HepG2 (cell line): ENCODE data around the gene FHL1. TPM values are rescaled to one million over a fixed set of nuclear protein-coding genes. Genes with fewer than 3 reads are reported as not detected.

Experiments
- ATAC-seq: fragments of 200-7000 bp; cut with Tn5 transposase; 3 replicates; pipeline ENCODE4 v1.9.1; 2020; ENCODE audit warnings: mild to moderate bottlenecking, moderate library complexity
- BruUV-seq: library from RNA; stranded (reverse); fragments of 400-500 nt; replicated peaks from 2 replicates; lab custom pipeline; 2021; lab: Mats Ljungman, UMichigan
- CTCF ChIA-PET: fragments of 300-600 bp; formaldehyde crosslinking; extraction: SDS; loops from one replicate; lab custom pipeline; 2021; ENCODE audit warnings: low total read pairs, inconsistent platforms, low intra/inter-chr PET ratio; lab: Yijun Ruan, JAX
- POLR2A ChIA-PET: fragments of 350-600 bp; sonication (Branson Sonifier 250); formaldehyde crosslinking; loops from one replicate; lab custom pipeline; 2020; ENCODE audit warnings: antibody characterized with exemption, inconsistent platforms; lab: Yijun Ruan, JAX
- DNase-seq: peaks from one replicate; pipeline ENCODE4 v3.0.0-alpha.2; 2015; ENCODE audit warnings: low spot score
- FAIRE-seq: peaks from 3 replicates; lab custom pipeline; 2011; peaks lifted over from hg19 to GRCh38; lab: Jason Lieb, UNC
- H2AFZ ChIP-seq: one replicate; pipeline ENCODE4 v1.6.1; 2011; ENCODE audit warnings: low read length, inconsistent platforms
- H3K27ac ChIP-seq: fragments of 300-600 bp; 3 replicates; pipeline ENCODE4 v1.8.0; 2011; ENCODE audit warnings: mixed run types, mild to moderate bottlenecking, mixed read lengths, low read length, inconsistent platforms; ENCODE audit not compliant: insufficient read depth; ENCODE audit errors: extremely low read length
- H3K27me3 ChIP-seq, 2 experiments: fragments of 200-600 bp in 1 of 2; 2 replicates in 1 of 2; 3 replicates in 1 of 2; pipeline versions ENCODE4 v1.6.0 to v1.8.0; 2011; ENCODE audit warnings: low read length in 2 of 2, mild to moderate bottlenecking in 2 of 2, moderate library complexity in 2 of 2, inconsistent platforms in 1 of 2; ENCODE audit not compliant: insufficient read depth in 2 of 2, control insufficient read depth in 1 of 2
- H3K36me3 ChIP-seq, 2 experiments: fragments of 200-600 bp in 1 of 2; replicated peaks in 1 of 2; 2 replicates in 1 of 2; 3 replicates in 1 of 2; pipeline versions ENCODE4 v1.5.1 to v1.8.0; 2011; ENCODE audit warnings: low read length in 2 of 2, inconsistent platforms in 1 of 2; ENCODE audit not compliant: insufficient read depth in 2 of 2, control insufficient read depth in 1 of 2
- H3K4me1 ChIP-seq: 2 replicates; pipeline ENCODE4 v1.5.1; 2012; ENCODE audit warnings: low read length, inconsistent platforms; ENCODE audit not compliant: insufficient read depth
- H3K4me2 ChIP-seq: 2 replicates; pipeline ENCODE4 v1.6.0; 2011; ENCODE audit warnings: low read depth, low read length, inconsistent platforms
- H3K4me3 ChIP-seq, 3 experiments: fragments of 200-600 bp in 1 of 3; sonication (generic), shearing (Covaris generic) in 1 of 3; replicated peaks in 1 of 3; 2 replicates each; pipeline ENCODE4 v1.5.1; 2011 to 2016; ENCODE audit warnings: low read length in 3 of 3, inconsistent platforms in 2 of 3, low read depth in 2 of 3, mild to moderate bottlenecking in 2 of 3, control low read depth in 1 of 3, mixed read lengths in 1 of 3; ENCODE audit not compliant: insufficient read depth in 1 of 3
- H3K79me2 ChIP-seq: one replicate; pipeline ENCODE4 v1.6.1; 2011; ENCODE audit warnings: low read length, inconsistent platforms; ENCODE audit not compliant: insufficient read depth
- H3K9ac ChIP-seq: 2 replicates; pipeline ENCODE4 v1.6.0; 2011; ENCODE audit warnings: mild to moderate bottlenecking, low read depth, low read length, inconsistent platforms; ENCODE audit not compliant: insufficient read depth
- H3K9me3 ChIP-seq: 2 replicates; pipeline ENCODE4 v1.5.1; 2012; ENCODE audit warnings: mild to moderate bottlenecking, low read length
- H4K20me1 ChIP-seq: 2 replicates; pipeline ENCODE4 v1.6.0; 2011; ENCODE audit warnings: inconsistent platforms, mild to moderate bottlenecking, low read length, moderate library complexity; ENCODE audit not compliant: insufficient read depth
- CBX2 ChIP-seq, 2 experiments: fragments of 200-600 bp in 1 of 2; sonication (generic); formaldehyde crosslinking in 1 of 2; IDR thresholded peaks; 2 replicates each; pipeline versions ENCODE4 v1.7.0 to v1.8.1; 2018 to 2022; ENCODE audit warnings: low read depth in 2 of 2, low read length in 1 of 2, mild to moderate bottlenecking in 1 of 2, missing genetic modification reagents in 1 of 2
- HIVEP1 ChIP-seq: sonication (generic); formaldehyde crosslinking; IDR thresholded peaks from 2 replicates; pipeline ENCODE4 v1.4.0; 2020; ENCODE audit warnings: mild to moderate bottlenecking, missing genetic modification reagents
- HMG20A ChIP-seq: IDR thresholded peaks from 2 replicates; pipeline ENCODE4 v1.6.1; 2016; ENCODE audit warnings: borderline replicate concordance
- MAFG ChIP-seq: sonication (generic); formaldehyde crosslinking; IDR thresholded peaks from 2 replicates; pipeline ENCODE4 v1.5.1; 2020; ENCODE audit warnings: mild to moderate bottlenecking, missing genetic modification reagents
- PHF8 ChIP-seq: sonication (generic); formaldehyde crosslinking; IDR thresholded peaks from 2 replicates; pipeline ENCODE4 v1.5.0; 2020; ENCODE audit warnings: missing genetic modification reagents
- RFXANK ChIP-seq: IDR thresholded peaks from 2 replicates; pipeline ENCODE4 v1.6.1; 2016
- ZBTB38 ChIP-seq: sonication (generic); formaldehyde crosslinking; IDR thresholded peaks from 2 replicates; pipeline ENCODE4 v1.5.1; 2020; ENCODE audit warnings: mild to moderate bottlenecking, missing genetic modification reagents
- ZC3H4 ChIP-seq: sonication (generic); formaldehyde crosslinking; IDR thresholded peaks from 2 replicates; pipeline ENCODE4 v1.4.0; 2020; ENCODE audit warnings: missing genetic modification reagents, borderline replicate concordance
- ZFAT ChIP-seq: sonication (generic); formaldehyde crosslinking; conservative IDR thresholded peaks from 2 replicates; pipeline ENCODE4 v1.8.1; 2023; ENCODE audit warnings: missing genetic modification reagents, inconsistent platforms
- ZNF12 ChIP-seq: sonication (generic); formaldehyde crosslinking; IDR thresholded peaks from 2 replicates; pipeline ENCODE4 v1.5.0; 2020; ENCODE audit warnings: missing genetic modification reagents
- ZNF615 ChIP-seq: sonication (generic); formaldehyde crosslinking; IDR thresholded peaks from 2 replicates; pipeline ENCODE4 v1.5.0; 2020; ENCODE audit warnings: mild to moderate bottlenecking, missing genetic modification reagents, borderline replicate concordance
- ZNF850 ChIP-seq: sonication (generic); formaldehyde crosslinking; conservative IDR thresholded peaks from 2 replicates; pipeline ENCODE4 v1.9.0; 2021; ENCODE audit warnings: mild to moderate bottlenecking, missing genetic modification reagents
- ZSCAN22 ChIP-seq: sonication (generic); formaldehyde crosslinking; IDR thresholded peaks from 2 replicates; pipeline ENCODE4 v1.4.0; 2020; ENCODE audit warnings: mild to moderate bottlenecking, missing genetic modification reagents
- WGBS: methylation state at CpG from one replicate; pipeline ENCODE4 v1.1.6; 2017; ENCODE audit warnings: low lambda C conversion rate; 5-methylcytosine and 5-hydroxymethylcytosine counted together
- in situ Hi-C: cut with HindIII; loops from 2 replicates; pipeline ENCODE4 v1.10.0; 2017; ENCODE audit warnings: low pct_unique_long_range_greater_than_20kb; ENCODE audit not compliant: extremely low pct_ligation_motif_present
- intact Hi-C: fragments of 100-400 bp; cut with micrococcal nuclease; formaldehyde crosslinking; loops from one replicate; pipeline ENCODE4 v1.10.0; 2022; ENCODE audit not compliant: unreplicated experiment
- polyA plus RNA-seq, 8 experiments: library from polyadenylated mRNA; depleted of rRNA in 3 of 8; stranded (reverse) in 7 of 8; unstranded in 1 of 8; fragments of >200 nt; fragmentation: Illumina TruSeq in 4 of 8; extraction: Trizol in 4 of 8; gene quantifications; 2 replicates each; pipeline versions ENCODE4 v1.2.1 to v1.2.3, GENCODE V29; 2011 to 2016; ENCODE audit warnings: low read depth in 4 of 8, missing spikeins in 1 of 8, mixed read lengths in 1 of 8; ENCODE audit not compliant: insufficient read depth in 1 of 8
- total RNA-seq, 5 experiments: library from RNA; depleted of rRNA; stranded (reverse); fragments of >200 nt; fragmentation: Illumina TruSeq; extraction: Trizol; gene quantifications; 2 replicates each; pipeline ENCODE4 v1.2.3, GENCODE V29; 2016; ENCODE audit warnings: low read depth in 1 of 5
- TF ChIP-seq, protein P1 (sequence below): IDR thresholded peaks from 2 replicates; pipeline ENCODE4 v1.6.1; 2012; ENCODE audit warnings: low read length, improper control_type of control experiment
- TF ChIP-seq, protein P2 (sequence below): sonication (generic); formaldehyde crosslinking; IDR thresholded peaks from 2 replicates; pipeline ENCODE4 v1.5.0; 2020; ENCODE audit warnings: missing genetic modification reagents, mild to moderate bottlenecking, borderline replicate concordance
- TF ChIP-seq, protein P3 (sequence below): sonication (generic); formaldehyde crosslinking; IDR thresholded peaks from 2 replicates; pipeline ENCODE4 v1.9.0; 2022; ENCODE audit warnings: missing genetic modification reagents, mild to moderate bottlenecking, borderline replicate concordance
- TF ChIP-seq, protein P4 (sequence below): sonication (generic); formaldehyde crosslinking; conservative IDR thresholded peaks from 2 replicates; pipeline ENCODE4 v1.4.0; 2020; ENCODE audit warnings: missing genetic modification reagents

Gene FHL1
- total and polyA plus RNA-seq, 2 of the 13 experiments (the other 11 are each of a cell fraction or from before 2014, with no cell fraction given) = 0.33 TPM; not detected in 1

DNA sequence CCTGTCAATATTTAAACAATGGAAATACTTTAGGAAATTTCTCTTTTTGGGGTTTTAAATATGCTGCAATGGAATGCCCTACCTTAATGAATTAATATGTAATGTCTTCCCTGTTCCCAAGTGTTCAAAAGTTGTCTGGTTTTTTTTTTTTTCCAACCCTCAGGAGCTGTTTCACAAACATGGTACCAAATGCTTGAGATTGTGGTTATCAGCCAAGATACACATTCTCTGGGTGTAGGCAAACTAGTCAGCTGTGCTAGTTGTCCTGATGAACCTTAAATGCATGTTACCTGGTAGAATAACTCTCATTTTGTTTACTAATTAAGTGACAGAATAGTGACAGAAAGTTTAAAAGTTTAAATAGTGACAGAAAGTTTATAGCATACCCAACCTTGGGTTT is 50.7 kb downstream of the FHL1 start (continued):
- TF ChIP-seq, protein P1, sequence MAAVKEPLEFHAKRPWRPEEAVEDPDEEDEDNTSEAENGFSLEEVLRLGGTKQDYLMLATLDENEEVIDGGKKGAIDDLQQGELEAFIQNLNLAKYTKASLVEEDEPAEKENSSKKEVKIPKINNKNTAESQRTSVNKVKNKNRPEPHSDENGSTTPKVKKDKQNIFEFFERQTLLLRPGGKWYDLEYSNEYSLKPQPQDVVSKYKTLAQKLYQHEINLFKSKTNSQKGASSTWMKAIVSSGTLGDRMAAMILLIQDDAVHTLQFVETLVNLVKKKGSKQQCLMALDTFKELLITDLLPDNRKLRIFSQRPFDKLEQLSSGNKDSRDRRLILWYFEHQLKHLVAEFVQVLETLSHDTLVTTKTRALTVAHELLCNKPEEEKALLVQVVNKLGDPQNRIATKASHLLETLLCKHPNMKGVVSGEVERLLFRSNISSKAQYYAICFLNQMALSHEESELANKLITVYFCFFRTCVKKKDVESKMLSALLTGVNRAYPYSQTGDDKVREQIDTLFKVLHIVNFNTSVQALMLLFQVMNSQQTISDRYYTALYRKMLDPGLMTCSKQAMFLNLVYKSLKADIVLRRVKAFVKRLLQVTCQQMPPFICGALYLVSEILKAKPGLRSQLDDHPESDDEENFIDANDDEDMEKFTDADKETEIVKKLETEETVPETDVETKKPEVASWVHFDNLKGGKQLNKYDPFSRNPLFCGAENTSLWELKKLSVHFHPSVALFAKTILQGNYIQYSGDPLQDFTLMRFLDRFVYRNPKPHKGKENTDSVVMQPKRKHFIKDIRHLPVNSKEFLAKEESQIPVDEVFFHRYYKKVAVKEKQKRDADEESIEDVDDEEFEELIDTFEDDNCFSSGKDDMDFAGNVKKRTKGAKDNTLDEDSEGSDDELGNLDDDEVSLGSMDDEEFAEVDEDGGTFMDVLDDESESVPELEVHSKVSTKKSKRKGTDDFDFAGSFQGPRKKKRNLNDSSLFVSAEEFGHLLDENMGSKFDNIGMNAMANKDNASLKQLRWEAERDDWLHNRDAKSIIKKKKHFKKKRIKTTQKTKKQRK = no peak

DNA sequence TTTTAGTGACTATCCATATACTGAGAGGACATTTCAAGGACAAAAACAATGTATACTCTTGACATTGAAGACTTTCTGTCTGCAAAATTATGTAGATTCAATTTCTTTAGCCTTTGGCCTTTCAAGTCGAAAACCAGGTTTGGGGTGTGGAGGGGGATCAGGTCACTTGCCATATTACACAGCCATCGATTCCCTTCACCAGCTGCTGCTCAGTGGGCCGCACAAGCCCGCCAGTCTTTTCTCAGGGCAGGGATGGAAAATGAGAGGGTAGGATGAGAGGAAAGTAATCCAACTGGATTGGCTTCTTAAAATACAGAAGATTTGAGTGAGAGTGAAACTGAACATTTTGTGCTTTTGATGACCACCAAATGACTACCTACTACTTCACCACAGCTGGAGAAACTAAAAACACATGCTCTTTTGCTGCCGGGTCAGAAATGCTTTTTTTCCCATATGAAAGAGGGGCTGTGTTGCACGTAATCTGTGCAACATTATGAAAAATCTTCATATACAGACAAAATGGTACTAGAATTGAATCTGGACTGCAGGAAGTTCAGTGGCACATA is 51.4 kb downstream of the FHL1 start:
- Histone ChIP-seq H3K27me3 (no peaks in the 10 kb centered on the region), H3K36me3 (no peaks in the 10 kb centered on the region), H3K4me2 (no peak overlapping the region), H3K79me2 (no peaks in the 10 kb centered on the region), H3K4me1 (no peaks in the 10 kb centered on the region), H3K4me3 (no peak overlapping the region), H2AFZ (no peak overlapping the region), H4K20me1 (no peaks in the 10 kb centered on the region), H3K9ac (no peak overlapping the region), H3K27ac (no peak overlapping the region), H3K9me3 (no peaks in the 10 kb centered on the region)
- ChIA-PET POLR2A (no interaction called here), CTCF (no interaction called here)
- no peak for FAIRE-seq
- in situ Hi-C loops = no loop called here
- WGBS = 45% methylated on average over 3 of the region's 6 CpGs
- no peak for ATAC-seq
- no peak for DNase-seq
- intact Hi-C loops = no loop called here
- no TSS peak for BruUV-seq
- TF ChIP-seq, protein P2, sequence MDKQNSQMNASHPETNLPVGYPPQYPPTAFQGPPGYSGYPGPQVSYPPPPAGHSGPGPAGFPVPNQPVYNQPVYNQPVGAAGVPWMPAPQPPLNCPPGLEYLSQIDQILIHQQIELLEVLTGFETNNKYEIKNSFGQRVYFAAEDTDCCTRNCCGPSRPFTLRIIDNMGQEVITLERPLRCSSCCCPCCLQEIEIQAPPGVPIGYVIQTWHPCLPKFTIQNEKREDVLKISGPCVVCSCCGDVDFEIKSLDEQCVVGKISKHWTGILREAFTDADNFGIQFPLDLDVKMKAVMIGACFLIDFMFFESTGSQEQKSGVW (CRISPR knock-in tag) = no peak
- no peak for TF ChIP-seq HIVEP1
- no peak for TF ChIP-seq ZNF850 (CRISPR knock-in tag)
- TF ChIP-seq PHF8 = no peak
- no peak for TF ChIP-seq ZNF615 (CRISPR knock-in tag)
- no peak for TF ChIP-seq ZBTB38 (CRISPR knock-in tag)
- TF ChIP-seq, protein P3, sequence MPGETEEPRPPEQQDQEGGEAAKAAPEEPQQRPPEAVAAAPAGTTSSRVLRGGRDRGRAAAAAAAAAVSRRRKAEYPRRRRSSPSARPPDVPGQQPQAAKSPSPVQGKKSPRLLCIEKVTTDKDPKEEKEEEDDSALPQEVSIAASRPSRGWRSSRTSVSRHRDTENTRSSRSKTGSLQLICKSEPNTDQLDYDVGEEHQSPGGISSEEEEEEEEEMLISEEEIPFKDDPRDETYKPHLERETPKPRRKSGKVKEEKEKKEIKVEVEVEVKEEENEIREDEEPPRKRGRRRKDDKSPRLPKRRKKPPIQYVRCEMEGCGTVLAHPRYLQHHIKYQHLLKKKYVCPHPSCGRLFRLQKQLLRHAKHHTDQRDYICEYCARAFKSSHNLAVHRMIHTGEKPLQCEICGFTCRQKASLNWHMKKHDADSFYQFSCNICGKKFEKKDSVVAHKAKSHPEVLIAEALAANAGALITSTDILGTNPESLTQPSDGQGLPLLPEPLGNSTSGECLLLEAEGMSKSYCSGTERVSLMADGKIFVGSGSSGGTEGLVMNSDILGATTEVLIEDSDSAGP (CRISPR knock-in tag) = no peak
- TF ChIP-seq HMG20A (CRISPR knock-in tag) = no peak
- no peak for TF ChIP-seq ZNF12 (CRISPR knock-in tag)
- no peak for TF ChIP-seq ZFAT (CRISPR knock-in tag)
- no peak for TF ChIP-seq RFXANK
- TF ChIP-seq ZC3H4 (CRISPR knock-in tag) = no peak
- no peak for TF ChIP-seq ZSCAN22 (CRISPR knock-in tag)
- TF ChIP-seq MAFG (CRISPR knock-in tag) = no peak
- TF ChIP-seq, protein P4, sequence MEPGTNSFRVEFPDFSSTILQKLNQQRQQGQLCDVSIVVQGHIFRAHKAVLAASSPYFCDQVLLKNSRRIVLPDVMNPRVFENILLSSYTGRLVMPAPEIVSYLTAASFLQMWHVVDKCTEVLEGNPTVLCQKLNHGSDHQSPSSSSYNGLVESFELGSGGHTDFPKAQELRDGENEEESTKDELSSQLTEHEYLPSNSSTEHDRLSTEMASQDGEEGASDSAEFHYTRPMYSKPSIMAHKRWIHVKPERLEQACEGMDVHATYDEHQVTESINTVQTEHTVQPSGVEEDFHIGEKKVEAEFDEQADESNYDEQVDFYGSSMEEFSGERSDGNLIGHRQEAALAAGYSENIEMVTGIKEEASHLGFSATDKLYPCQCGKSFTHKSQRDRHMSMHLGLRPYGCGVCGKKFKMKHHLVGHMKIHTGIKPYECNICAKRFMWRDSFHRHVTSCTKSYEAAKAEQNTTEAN (CRISPR knock-in tag) = no peak
- TF ChIP-seq CBX2 (IDR thresholded peaks at IDR 0.05; ENCODE audit: low read depth, low read length) = no peak
- no peak for TF ChIP-seq CBX2 (CRISPR knock-in tag; IDR thresholded peaks at IDR 0.05; ENCODE audit: low read depth)
